ENCODE data around the gene ZNF415.
A peak's percentile ranks its signal among the peaks of the same experiment; 100 is the strongest.

The ZNF415 gene

DNA sequence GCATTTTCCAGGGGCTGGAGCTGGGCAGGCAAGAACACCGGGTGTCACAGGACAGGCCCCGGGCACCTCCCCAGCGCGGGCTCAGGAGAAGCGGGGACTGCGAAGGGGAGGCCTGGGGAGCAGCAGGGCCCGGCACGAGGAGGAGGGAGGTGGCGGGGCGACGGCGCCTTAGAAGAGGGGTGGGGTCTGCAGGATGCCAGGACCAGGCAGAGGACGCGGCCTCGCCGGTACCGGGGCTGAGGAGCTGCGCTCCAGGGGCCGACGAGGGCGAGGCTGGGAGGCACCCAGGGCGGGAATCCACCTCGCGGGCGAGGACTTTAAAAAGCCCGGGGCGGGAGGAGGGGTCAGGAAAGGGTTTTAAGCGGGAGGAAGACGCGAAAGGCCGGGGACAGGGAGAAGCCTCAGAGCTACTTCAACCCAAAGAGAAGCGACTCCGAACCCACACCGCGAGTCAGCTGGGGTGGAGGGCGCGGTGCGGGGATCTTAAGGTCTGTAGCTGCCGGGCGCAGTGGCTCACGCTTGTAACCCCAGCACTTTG lies 25.5 kb upstream of the ZNF415 start:
- H3K27ac ChIP-seq, result 0 out of 2 replicates have a peak overlapping the region, but pooled peaks have one; percentile 13
- no peak for TF ChIP-seq ZFX (IDR thresholded peaks at IDR 0.05; ENCODE audit: borderline replicate concordance)
- no peak for TF ChIP-seq CTCF (IDR thresholded peaks at IDR 0.05)

- H3K27ac ChIP-seq, result no peak overlapping the region
- TF ChIP-seq ZFX (IDR thresholded peaks at IDR 0.05; ENCODE audit: borderline replicate concordance), result no peak
- TF ChIP-seq CTCF (IDR thresholded peaks at IDR 0.05), result no peak
Measured at GRCh38 chr19:53157626-53158025, 24.9 kb upstream of the ZNF415 start.

DNA sequence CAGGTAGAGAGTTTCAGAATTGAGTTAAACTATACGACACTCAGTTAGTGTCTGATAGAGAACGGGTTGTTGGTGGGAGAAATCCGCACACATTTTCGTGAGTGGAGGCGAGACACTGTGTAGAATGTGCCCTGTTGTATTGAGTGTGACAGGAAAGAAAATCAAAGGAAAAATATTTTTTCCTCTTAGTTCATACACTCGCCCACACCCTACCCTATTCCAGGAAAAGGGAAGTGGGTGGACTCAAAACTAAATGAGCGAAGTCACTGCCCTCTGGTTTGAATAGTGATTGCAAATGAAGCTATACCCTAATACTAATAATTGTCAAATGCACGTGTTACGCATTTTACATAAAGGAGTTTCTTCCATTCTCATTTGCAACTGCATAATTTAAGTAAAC lies 24.1 kb upstream of the ZNF415 start:
- H3K27ac ChIP-seq, result no peak overlapping the region
- TF ChIP-seq ZFX (IDR thresholded peaks at IDR 0.05; ENCODE audit: borderline replicate concordance), result no peak
- no peak for TF ChIP-seq CTCF (IDR thresholded peaks at IDR 0.05)

DNA sequence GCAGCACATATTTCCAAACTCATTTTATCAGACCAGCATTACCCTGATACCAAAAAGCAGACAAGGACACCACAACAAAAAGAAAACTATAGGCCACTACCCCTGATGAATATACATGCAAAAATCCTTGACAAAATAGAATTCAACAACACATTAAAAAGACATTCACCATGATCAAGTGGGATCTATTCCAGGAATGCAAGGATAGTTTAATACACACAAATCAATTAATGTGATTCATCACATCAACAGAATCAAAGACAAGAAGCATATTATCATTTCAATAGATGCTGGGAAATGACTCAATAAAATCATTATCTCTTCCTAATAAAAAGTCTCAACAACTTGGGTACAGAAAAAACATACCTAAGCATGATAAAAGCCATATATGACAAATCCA lies 14.9 kb upstream of the ZNF415 start:
- H3K27ac ChIP-seq, result no peak overlapping the region
- TF ChIP-seq ZFX (IDR thresholded peaks at IDR 0.05; ENCODE audit: borderline replicate concordance) (no peak), CTCF (IDR thresholded peaks at IDR 0.05) (no peak)

- H3K27ac ChIP-seq, result no peak overlapping the region
- TF ChIP-seq CTCF (IDR thresholded peaks at IDR 0.05), result no peak
Measured at GRCh38 chr19:53140351-53140750, 7.6 kb upstream of the ZNF415 start.

- H3K27ac ChIP-seq, result no peak overlapping the region
- TF ChIP-seq ZFX (IDR thresholded peaks at IDR 0.05; ENCODE audit: borderline replicate concordance) (no peak), CTCF (IDR thresholded peaks at IDR 0.05) (no peak)
Measured at GRCh38 chr19:53136432-53136831, 3.7 kb upstream of the ZNF415 start.

GRCh38 chr19:53131727-53132126 lies 983 bp downstream of the ZNF415 start:
- no peak overlapping the region for H3K27ac ChIP-seq
- no peak for TF ChIP-seq ZFX (IDR thresholded peaks at IDR 0.05; ENCODE audit: borderline replicate concordance)
- TF ChIP-seq CTCF (IDR thresholded peaks at IDR 0.05), result no peak
